ENCODE data around the gene NR1D1.
A peak's percentile ranks its signal among the peaks of the same experiment; 100 is the strongest.

The NR1D1 gene

GRCh38 chr17:40110026-40110845, 9.8 kb upstream of the NR1D1 start:
- DNase-seq: no peak

GRCh38 chr17:40108970-40109824, 8.8 kb upstream of the NR1D1 start:
- DNase-seq: no peak

- DNase-seq: no peak
These were observed 7.3 kb upstream of the NR1D1 start for GRCh38 chr17:40107522-40108174.

- DNase-seq: no peak
These were observed 6.6 kb upstream of the NR1D1 start for GRCh38 chr17:40106760-40107521.

- no peak for DNase-seq
These were observed 5.7 kb upstream of the NR1D1 start for GRCh38 chr17:40105861-40106759.

- DNase-seq: no peak
These were observed 4.5 kb upstream of the NR1D1 start for GRCh38 chr17:40104594-40105486.

GRCh38 chr17:40103688-40104087, 3.3 kb upstream of the NR1D1 start:
- no peak for DNase-seq

GRCh38 chr17:40103071-40103661, 2.8 kb upstream of the NR1D1 start:
- DNase-seq: no peak

- DNase-seq: no peak
These were observed 1.2 kb upstream of the NR1D1 start for GRCh38 chr17:40101367-40102210.

- peak; percentile 87 for DNase-seq
These were observed 429 bp upstream of the NR1D1 start for GRCh38 chr17:40100669-40101366.

GRCh38 chr17:40099619-40100418, 570 bp downstream of the NR1D1 start:
- no peak for DNase-seq

GRCh38 chr17:40098846-40099618, 1.4 kb downstream of the NR1D1 start:
- DNase-seq: peak; percentile 94

- no peak for DNase-seq
These were observed 2.2 kb downstream of the NR1D1 start for GRCh38 chr17:40097931-40098845.

GRCh38 chr17:40097087-40097486, 3.3 kb downstream of the NR1D1 start:
- no peak for DNase-seq

GRCh38 chr17:40095944-40096791, 4.2 kb downstream of the NR1D1 start:
- no peak for DNase-seq
